ENCODE results near the gene MYB.
"Not testable (repeated sequence)": the region's sequence is repeated elsewhere in the genome, so short reads cannot be mapped to it uniquely, and the experiment has no call there.

Gene MYB

DNA sequence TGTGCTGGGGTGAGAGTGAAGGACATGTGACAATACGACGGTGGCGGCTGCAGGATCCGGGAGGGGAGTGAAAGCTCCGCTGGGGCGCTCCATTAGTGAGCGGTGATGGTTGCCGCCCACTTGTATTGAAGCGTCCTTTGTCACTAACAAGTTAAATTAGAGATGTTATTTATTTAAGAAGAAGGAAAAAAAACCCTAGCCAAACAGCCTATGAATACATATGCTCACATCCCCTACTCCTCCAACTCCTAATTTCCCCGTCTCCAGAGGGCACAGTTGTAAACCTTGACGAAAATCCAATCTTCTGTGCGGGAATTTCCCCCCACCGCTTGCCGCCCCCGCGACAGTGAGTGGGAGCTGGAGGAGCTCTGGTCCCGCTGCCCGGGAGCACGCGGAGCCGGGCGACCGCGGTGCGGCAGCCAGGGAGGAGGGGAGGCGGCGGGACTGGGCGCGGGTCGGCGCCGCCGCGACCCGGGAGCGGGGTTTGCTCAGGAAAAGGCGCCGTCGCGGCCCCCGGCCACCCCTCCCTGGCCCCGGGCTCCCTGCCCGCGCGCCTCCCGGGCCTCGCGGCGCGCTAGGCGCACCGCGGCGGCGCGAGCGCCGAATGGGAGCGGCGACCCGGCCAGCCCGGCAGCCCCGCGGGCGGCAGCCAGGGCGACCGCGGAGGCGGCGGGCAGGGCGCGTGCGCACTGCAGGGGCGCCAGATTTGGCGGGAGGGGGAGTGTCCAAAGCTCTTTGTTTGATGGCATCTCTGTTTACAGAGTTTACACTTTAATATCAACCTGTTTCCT is at the start of gene MYB:
MYB (plus strand) TSS at position 767 of the 791 bp plus-strand sequence. CDS start 206 bp downstream, outside the sequence.
- H3K9ac ChIP-seq (ENCODE audit: low read depth in 1 of 2, low read length in 2 of 2) = peak within 1 kb of the TSS; percentile 63 to 76
- peaks cover 0 to 2% of the 10 kb centered on the region in 2 donors for H3K36me3 ChIP-seq (ENCODE audit: control insufficient read depth in 1 of 2, insufficient read depth in 2 of 2, low read length in 2 of 2)
- H3K4me1 ChIP-seq (ENCODE audit: control insufficient read depth in 1 of 2, insufficient read depth in 2 of 2, low read length in 2 of 2) = peaks cover 22 to 25% of the 10 kb centered on the region in 2 donors
- H3K9me3 ChIP-seq (ENCODE audit: control insufficient read depth in 1 of 2, low read length in 2 of 2) = no peaks in the 10 kb centered on the region
- H3K27me3 ChIP-seq (ENCODE audit: control insufficient read depth in 1 of 2, insufficient read depth in 2 of 2, low read length in 2 of 2) = peaks cover 0 to 10% of the 10 kb centered on the region in 2 donors
- H3K4me3 ChIP-seq (ENCODE audit: low read depth in 1 of 2, low read length in 2 of 2) = peak within 1 kb of the TSS; percentile 89 to 92
- peak within 1 kb of the TSS; percentile 42 for H3K27ac ChIP-seq (ENCODE audit: low read depth, low read length)

DNA sequence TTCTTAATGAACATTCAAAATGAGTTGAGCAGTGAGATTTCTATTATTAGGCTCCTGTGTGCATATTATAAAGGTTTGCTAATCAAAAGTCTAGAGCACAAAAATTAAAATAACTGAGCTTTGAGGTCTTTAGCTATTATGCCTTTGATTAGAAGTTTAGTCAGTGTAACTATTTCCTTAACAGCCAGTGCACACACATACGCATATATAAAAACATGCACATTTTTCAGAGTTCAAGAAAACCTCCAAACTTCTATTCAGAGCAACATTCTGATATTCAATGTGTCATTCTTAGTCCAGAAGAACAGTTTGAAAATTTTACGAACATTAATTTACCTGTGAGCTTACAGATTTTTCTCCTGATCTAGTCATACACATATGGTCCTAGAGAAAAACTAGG is 48.3 kb upstream of the MYB start:
- Histone ChIP-seq H3K27ac (ENCODE audit: low read depth, low read length) (no peak overlapping the region), H3K9ac (ENCODE audit: low read depth in 1 of 2, low read length in 2 of 2) (no peak overlapping the region), H3K4me1 (ENCODE audit: control insufficient read depth in 1 of 2, insufficient read depth in 2 of 2, low read length in 2 of 2) (peaks cover 0 to 2% of the 10 kb centered on the region in 2 donors), H3K36me3 (ENCODE audit: control insufficient read depth in 1 of 2, insufficient read depth in 2 of 2, low read length in 2 of 2) (no peaks in the 10 kb centered on the region), H3K4me3 (ENCODE audit: low read depth in 1 of 2, low read length in 2 of 2) (no peak overlapping the region), H3K9me3 (ENCODE audit: control insufficient read depth in 1 of 2, low read length in 2 of 2) (no peaks in the 10 kb centered on the region), H3K27me3 (ENCODE audit: control insufficient read depth in 1 of 2, insufficient read depth in 2 of 2, low read length in 2 of 2) (no peaks in the 10 kb centered on the region)

GRCh38 chr6:135135835-135136234 is 45.3 kb upstream of the MYB start:
- no peaks in the 10 kb centered on the region for H3K36me3 ChIP-seq (ENCODE audit: control insufficient read depth in 1 of 2, insufficient read depth in 2 of 2, low read length in 2 of 2)
- no peaks in the 10 kb centered on the region for H3K27me3 ChIP-seq (ENCODE audit: control insufficient read depth in 1 of 2, insufficient read depth in 2 of 2, low read length in 2 of 2)
- H3K9me3 ChIP-seq (ENCODE audit: control insufficient read depth in 1 of 2, low read length in 2 of 2) = no peaks in the 10 kb centered on the region
- H3K4me1 ChIP-seq (ENCODE audit: control insufficient read depth in 1 of 2, insufficient read depth in 2 of 2, low read length in 2 of 2) = peaks cover 0 to 5% of the 10 kb centered on the region in 2 donors
- H3K9ac ChIP-seq (ENCODE audit: low read depth in 1 of 2, low read length in 2 of 2) = no peak overlapping the region
- H3K4me3 ChIP-seq (ENCODE audit: low read depth in 1 of 2, low read length in 2 of 2) = no peak overlapping the region
- H3K27ac ChIP-seq (ENCODE audit: low read depth, low read length) = no peak overlapping the region

DNA sequence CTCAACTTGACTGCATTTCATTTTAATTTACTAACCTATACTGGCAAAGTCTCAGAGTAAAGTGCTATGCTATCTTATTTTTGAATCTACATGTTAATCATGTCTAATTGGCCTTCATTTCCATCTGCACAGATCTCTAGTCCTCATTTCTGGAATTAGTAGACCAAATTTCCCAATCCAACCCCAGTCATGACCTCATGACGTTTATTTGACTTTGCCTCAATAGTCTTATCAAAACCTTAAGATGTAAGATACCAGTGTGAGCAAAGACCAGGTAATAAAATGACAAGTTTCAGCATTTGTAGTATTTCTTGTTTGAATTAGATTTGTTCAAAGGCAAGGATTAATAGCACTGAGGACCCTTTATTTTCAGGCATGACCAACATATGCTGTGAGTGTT is 43.3 kb upstream of the MYB start:
- Histone ChIP-seq H3K4me3 (ENCODE audit: low read depth in 1 of 2, low read length in 2 of 2) (no peak overlapping the region), H3K27me3 (ENCODE audit: control insufficient read depth in 1 of 2, insufficient read depth in 2 of 2, low read length in 2 of 2) (no peaks in the 10 kb centered on the region), H3K27ac (ENCODE audit: low read depth, low read length) (no peak overlapping the region), H3K9ac (ENCODE audit: low read depth in 1 of 2, low read length in 2 of 2) (no peak overlapping the region), H3K9me3 (ENCODE audit: control insufficient read depth in 1 of 2, low read length in 2 of 2) (no peaks in the 10 kb centered on the region), H3K4me1 (ENCODE audit: control insufficient read depth in 1 of 2, insufficient read depth in 2 of 2, low read length in 2 of 2) (peaks cover 0 to 5% of the 10 kb centered on the region in 2 donors), H3K36me3 (ENCODE audit: control insufficient read depth in 1 of 2, insufficient read depth in 2 of 2, low read length in 2 of 2) (no peaks in the 10 kb centered on the region)

- Histone ChIP-seq H3K36me3 (ENCODE audit: control insufficient read depth in 1 of 2, insufficient read depth in 2 of 2, low read length in 2 of 2) (no peaks in the 10 kb centered on the region), H3K27ac (ENCODE audit: low read depth, low read length) (no peak overlapping the region), H3K27me3 (ENCODE audit: control insufficient read depth in 1 of 2, insufficient read depth in 2 of 2, low read length in 2 of 2) (no peaks in the 10 kb centered on the region), H3K9me3 (ENCODE audit: control insufficient read depth in 1 of 2, low read length in 2 of 2) (no peaks in the 10 kb centered on the region), H3K4me1 (ENCODE audit: control insufficient read depth in 1 of 2, insufficient read depth in 2 of 2, low read length in 2 of 2) (peaks cover 0 to 11% of the 10 kb centered on the region in 2 donors), H3K4me3 (ENCODE audit: low read depth in 1 of 2, low read length in 2 of 2) (no peak overlapping the region), H3K9ac (ENCODE audit: low read depth in 1 of 2, low read length in 2 of 2) (no peak overlapping the region)
Observed at GRCh38 chr6:135141182-135141581, 39.9 kb upstream of the MYB start.

DNA sequence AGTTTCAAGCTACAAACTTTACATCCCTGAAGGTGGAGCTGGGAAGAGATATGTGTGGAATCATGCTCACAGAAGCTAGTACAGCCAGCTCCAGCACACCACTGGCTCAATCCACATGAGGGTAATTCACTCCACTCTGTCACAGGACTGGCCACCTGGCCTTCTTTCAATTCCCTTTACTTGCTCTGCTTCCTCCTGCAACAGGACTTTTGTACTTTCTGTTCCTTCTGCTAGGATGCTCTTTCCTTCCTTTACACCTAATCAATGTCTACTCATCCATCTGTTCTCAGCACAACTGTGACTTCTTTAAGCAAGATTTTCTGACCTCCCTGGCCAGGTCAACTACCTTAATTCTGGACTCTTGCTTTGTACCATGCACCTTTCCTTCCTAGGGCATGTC is 39.4 kb upstream of the MYB start:
- Histone ChIP-seq H3K9ac (ENCODE audit: low read depth in 1 of 2, low read length in 2 of 2) (no peak overlapping the region), H3K27me3 (ENCODE audit: control insufficient read depth in 1 of 2, insufficient read depth in 2 of 2, low read length in 2 of 2) (no peaks in the 10 kb centered on the region)

GRCh38 chr6:135142232-135142631 is 38.9 kb upstream of the MYB start:
- H3K4me1 ChIP-seq (ENCODE audit: control insufficient read depth in 1 of 2, insufficient read depth in 2 of 2, low read length in 2 of 2) = peaks cover 0 to 11% of the 10 kb centered on the region in 2 donors
- H3K36me3 ChIP-seq (ENCODE audit: control insufficient read depth in 1 of 2, insufficient read depth in 2 of 2, low read length in 2 of 2); H3K4me3 ChIP-seq (ENCODE audit: low read depth in 1 of 2, low read length in 2 of 2); H3K27me3 ChIP-seq (ENCODE audit: control insufficient read depth in 1 of 2, insufficient read depth in 2 of 2, low read length in 2 of 2); H3K9ac ChIP-seq (ENCODE audit: low read depth in 1 of 2, low read length in 2 of 2); H3K27ac ChIP-seq (ENCODE audit: low read depth, low read length); H3K9me3 ChIP-seq (ENCODE audit: control insufficient read depth in 1 of 2, low read length in 2 of 2): not testable (repeated sequence)

More for the DNA sequence above, 39.4 kb upstream of the MYB start:
- Histone ChIP-seq H3K4me1 (ENCODE audit: control insufficient read depth in 1 of 2, insufficient read depth in 2 of 2, low read length in 2 of 2) (peaks cover 0 to 11% of the 10 kb centered on the region in 2 donors), H3K9me3 (ENCODE audit: control insufficient read depth in 1 of 2, low read length in 2 of 2) (no peaks in the 10 kb centered on the region), H3K36me3 (ENCODE audit: control insufficient read depth in 1 of 2, insufficient read depth in 2 of 2, low read length in 2 of 2) (no peaks in the 10 kb centered on the region), H3K4me3 (ENCODE audit: low read depth in 1 of 2, low read length in 2 of 2) (no peak overlapping the region), H3K27ac (ENCODE audit: low read depth, low read length) (no peak overlapping the region)

DNA sequence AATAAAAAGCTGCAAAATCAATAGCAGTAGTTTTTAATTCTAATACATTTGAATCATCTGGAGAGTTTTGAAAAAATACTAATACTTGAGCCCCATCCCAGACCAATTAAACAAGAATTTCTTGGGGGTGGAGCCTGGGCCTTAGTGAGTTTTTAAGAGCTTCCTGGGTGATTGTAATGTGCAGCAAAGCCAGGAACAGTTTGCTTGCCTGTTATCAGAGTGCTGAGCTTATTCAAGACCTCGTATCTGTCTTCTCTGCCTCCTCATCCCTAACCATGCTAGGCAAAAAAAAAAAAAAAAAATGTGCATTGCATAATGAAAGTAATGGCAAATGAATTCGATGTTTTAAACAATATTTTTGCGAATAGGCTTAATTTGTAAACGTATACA is 36.4 kb upstream of the MYB start:
- Histone ChIP-seq H3K27ac (ENCODE audit: low read depth, low read length) (no peak overlapping the region), H3K4me1 (ENCODE audit: control insufficient read depth in 1 of 2, insufficient read depth in 2 of 2, low read length in 2 of 2) (peaks cover 0 to 6% of the 10 kb centered on the region in 2 donors), H3K9me3 (ENCODE audit: control insufficient read depth in 1 of 2, low read length in 2 of 2) (no peaks in the 10 kb centered on the region), H3K36me3 (ENCODE audit: control insufficient read depth in 1 of 2, insufficient read depth in 2 of 2, low read length in 2 of 2) (no peaks in the 10 kb centered on the region), H3K4me3 (ENCODE audit: low read depth in 1 of 2, low read length in 2 of 2) (no peak overlapping the region), H3K27me3 (ENCODE audit: control insufficient read depth in 1 of 2, insufficient read depth in 2 of 2, low read length in 2 of 2) (no peaks in the 10 kb centered on the region), H3K9ac (ENCODE audit: low read depth in 1 of 2, low read length in 2 of 2) (no peak overlapping the region)

- no peak overlapping the region for H3K27ac ChIP-seq (ENCODE audit: low read depth, low read length)
- no peaks in the 10 kb centered on the region for H3K27me3 ChIP-seq (ENCODE audit: control insufficient read depth in 1 of 2, insufficient read depth in 2 of 2, low read length in 2 of 2)
- H3K9ac ChIP-seq (ENCODE audit: low read depth in 1 of 2, low read length in 2 of 2) = no peak overlapping the region
- no peaks in the 10 kb centered on the region for H3K36me3 ChIP-seq (ENCODE audit: control insufficient read depth in 1 of 2, insufficient read depth in 2 of 2, low read length in 2 of 2)
- H3K4me1 ChIP-seq (ENCODE audit: control insufficient read depth in 1 of 2, insufficient read depth in 2 of 2, low read length in 2 of 2) = peaks cover 0 to 6% of the 10 kb centered on the region in 2 donors
- H3K9me3 ChIP-seq (ENCODE audit: control insufficient read depth in 1 of 2, low read length in 2 of 2) = no peaks in the 10 kb centered on the region
- peak overlapping the region; percentile 27 to 34 for H3K4me3 ChIP-seq (ENCODE audit: low read depth in 1 of 2, low read length in 2 of 2)
Observed at GRCh38 chr6:135145063-135145800, 35.9 kb upstream of the MYB start.

DNA sequence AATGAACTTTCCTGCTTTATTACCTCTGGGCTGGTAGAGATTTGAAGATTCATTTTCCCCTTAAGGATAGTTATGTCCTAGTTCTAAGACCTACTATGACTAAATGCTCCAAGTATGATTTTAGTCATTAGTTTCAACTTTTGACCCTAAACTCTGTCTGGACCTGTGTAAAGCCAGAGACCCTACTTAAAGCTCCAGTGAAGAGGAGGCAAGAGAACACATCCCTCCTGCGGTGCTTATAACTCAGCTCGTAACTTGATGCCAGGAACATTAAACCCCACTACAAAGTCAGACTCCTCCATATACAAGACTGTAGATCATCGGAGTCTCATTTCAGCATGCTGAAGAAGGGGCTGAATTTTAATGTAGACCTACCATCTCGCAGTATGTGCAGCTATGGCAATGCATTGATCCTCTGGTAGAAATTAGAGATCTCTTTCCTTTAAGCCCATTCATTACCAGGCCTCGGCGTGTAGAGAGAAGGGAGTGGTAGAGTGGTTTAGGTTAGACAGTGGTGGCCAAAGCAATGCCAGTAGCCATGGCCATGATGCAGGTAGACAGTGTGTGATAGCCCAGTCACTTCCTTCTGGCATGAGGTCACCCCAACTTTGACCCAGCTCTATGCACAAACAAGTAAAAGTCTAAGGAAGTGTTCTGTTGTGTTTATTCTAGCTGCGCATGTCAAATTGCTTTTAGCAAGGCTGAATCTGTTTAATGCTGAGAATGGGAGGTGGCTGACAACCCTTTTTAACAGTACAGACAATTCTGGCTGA is 34.8 kb upstream of the MYB start:
- no peaks in the 10 kb centered on the region for H3K36me3 ChIP-seq (ENCODE audit: control insufficient read depth in 1 of 2, insufficient read depth in 2 of 2, low read length in 2 of 2)
- H3K27ac ChIP-seq (ENCODE audit: low read depth, low read length) = no peak overlapping the region
- H3K4me3 ChIP-seq (ENCODE audit: low read depth in 1 of 2, low read length in 2 of 2) = no peak overlapping the region
- peaks cover 0 to 6% of the 10 kb centered on the region in 2 donors for H3K4me1 ChIP-seq (ENCODE audit: control insufficient read depth in 1 of 2, insufficient read depth in 2 of 2, low read length in 2 of 2)
- H3K9me3 ChIP-seq (ENCODE audit: control insufficient read depth in 1 of 2, low read length in 2 of 2) = no peaks in the 10 kb centered on the region
- no peak overlapping the region for H3K9ac ChIP-seq (ENCODE audit: low read depth in 1 of 2, low read length in 2 of 2)
- no peaks in the 10 kb centered on the region for H3K27me3 ChIP-seq (ENCODE audit: control insufficient read depth in 1 of 2, insufficient read depth in 2 of 2, low read length in 2 of 2)

All from duodenal mucosa (tissue), 2 donors.